NCI-H1694 treated with DMSO at 0.1 percent for 48 hours (cell line): ENCODE measurements around the gene RFXAP.

ENCODE experiments used
- DNase-seq: peaks from one replicate; lab custom pipeline; 2025; lab: John Stamatoyannopoulos, UW

Gene RFXAP

GRCh38 chr13:36870050-36870692, 51.1 kb downstream of the RFXAP start:
- DNase-seq: no peak

GRCh38 chr13:36872621-36873020, 53.6 kb downstream of the RFXAP start:
- DNase-seq: peak; percentile 4

- DNase-seq: no peak
Measured at GRCh38 chr13:36875431-36875830, 56.4 kb downstream of the RFXAP start.

GRCh38 chr13:36875961-36876360, 56.9 kb downstream of the RFXAP start:
- DNase-seq: no peak
